AG08396 (cell line): ENCODE data around the gene PRRG4.
A peak's percentile ranks its signal among the peaks of the same experiment; 100 is the strongest.
"Not testable (repeated sequence)": the region's sequence is repeated elsewhere in the genome, so short reads cannot be mapped to it uniquely, and the experiment has no call there.

Experiments
- DNase-seq: peaks from one replicate; pipeline ENCODE4 v3.0.0; 2012; ENCODE audit warnings: low spot score, mixed read lengths

PRRG4 gene

GRCh38 chr11:32829680-32830412 is at the start of gene PRRG4:
Gene PRRG4, plus strand, starts transcription at chr11:32829927. Its CDS starts 603 bp downstream, at chr11:32830530.
- DNase-seq: peak; percentile 70

DNA sequence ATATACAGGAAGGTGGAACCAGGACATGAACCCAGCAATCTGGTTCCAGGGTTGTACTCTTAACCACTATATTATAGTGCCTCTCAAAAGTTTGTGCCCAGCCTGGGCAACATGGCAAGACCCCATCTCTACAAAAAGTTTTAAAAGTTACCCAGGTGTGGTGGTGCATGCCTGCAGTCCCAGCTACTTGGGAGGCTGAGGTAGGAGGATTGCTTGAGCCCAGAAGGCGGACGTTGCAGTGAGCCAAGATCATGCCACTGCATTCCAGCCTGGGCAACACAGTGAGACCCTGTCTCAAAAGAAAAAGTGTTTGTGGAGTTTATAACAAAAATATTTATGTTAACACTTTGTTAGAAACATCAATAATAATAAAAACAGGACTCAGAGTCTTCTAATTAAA is 48.9 kb upstream of the PRRG4 start:
- not testable (repeated sequence) for DNase-seq

DNA sequence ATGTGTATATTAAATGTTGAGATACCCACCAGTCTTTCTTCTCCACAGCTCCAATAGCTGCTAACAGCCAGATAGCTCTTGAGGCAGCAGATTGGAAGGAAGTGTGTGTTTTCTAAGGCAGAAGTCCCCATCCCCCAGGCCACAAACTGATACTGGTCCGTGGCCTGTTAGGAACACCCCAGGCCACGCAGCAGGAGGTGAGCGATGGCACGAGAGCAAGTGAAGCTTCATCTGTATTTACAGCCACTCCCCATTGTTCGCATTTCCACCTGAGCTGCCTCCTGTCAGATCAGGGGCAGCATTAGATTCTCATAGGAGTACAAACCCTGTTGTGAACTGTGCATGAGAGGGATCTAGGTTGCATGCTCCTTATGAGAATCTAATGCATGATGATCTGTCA is 48.0 kb upstream of the PRRG4 start:
- DNase-seq: no peak

- no peak for DNase-seq
Measured at GRCh38 chr11:32785262-32785661, 44.5 kb upstream of the PRRG4 start.

DNA sequence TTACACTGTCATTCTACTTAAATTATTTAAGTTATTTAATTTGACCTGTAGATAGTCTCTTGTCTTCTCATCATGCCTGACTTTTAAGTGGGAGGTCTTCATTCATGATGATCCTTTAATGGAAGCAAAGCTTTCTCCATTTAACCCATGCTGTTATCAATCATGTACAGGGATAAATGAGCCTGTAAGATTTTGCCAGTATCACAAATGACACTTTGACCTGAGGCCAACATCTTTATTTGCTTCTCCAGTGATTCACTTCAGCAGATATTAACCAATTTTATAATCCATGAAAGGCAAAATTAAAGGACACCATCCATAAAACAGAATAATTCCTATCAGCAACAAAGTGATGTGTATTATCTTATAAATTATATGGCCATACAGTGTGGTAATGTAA is 42.9 kb upstream of the PRRG4 start:
- DNase-seq: no peak

DNA sequence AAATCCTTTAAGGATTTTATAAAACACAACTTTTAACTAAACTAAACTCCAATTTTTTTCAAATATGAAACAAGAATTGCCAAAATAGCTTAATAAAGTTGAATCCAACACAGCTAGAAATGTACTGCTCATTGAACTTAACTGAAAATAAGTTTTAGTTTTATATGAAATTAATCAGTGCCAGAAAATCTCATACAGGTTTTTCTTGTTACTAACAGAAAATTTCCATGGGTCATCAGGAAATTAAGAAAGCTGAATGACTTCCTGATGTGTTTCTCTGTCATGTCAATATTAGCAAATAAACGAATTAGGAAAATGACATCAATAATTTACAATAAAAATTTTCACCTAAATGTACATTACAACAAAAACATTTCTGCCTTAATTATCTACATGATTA is 38.8 kb upstream of the PRRG4 start:
- DNase-seq: no peak

GRCh38 chr11:32792111-32792947 is 37.4 kb upstream of the PRRG4 start:
- no peak for DNase-seq

DNA sequence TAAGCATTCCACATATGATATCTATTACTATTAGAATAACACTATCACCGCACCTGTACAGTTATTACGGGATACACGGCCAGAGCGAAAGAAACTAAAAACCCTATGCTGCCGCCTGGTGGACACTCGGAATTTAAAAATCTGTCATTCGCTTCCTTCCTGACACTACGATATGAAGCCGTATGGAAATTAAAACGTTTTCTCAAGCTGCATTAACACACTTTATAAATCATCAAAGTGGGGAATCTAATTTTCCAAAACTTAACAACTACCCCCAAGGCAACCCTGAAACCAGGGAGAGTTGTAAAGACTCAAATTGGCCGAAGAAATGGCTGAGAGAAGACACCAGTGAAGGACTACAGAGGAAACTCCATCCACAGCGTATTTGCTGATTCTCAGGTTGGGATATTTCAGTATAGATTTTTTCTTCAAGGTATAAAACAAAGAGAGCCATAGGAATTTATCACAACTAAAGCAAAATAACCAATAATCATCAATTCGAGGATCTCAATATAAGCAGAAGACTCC is 36.7 kb upstream of the PRRG4 start:
- peak; percentile 30 for DNase-seq

GRCh38 chr11:32794439-32794838 is 35.3 kb upstream of the PRRG4 start, which contains the start of gene CCDC73:
Gene CCDC73, minus strand, starts transcription at chr11:32794662. Its CDS starts 34,419 bp downstream, at chr11:32760243.
- DNase-seq: no peak

- no peak for DNase-seq
Measured at GRCh38 chr11:32796425-32796824, 33.3 kb upstream of the PRRG4 start.

- DNase-seq: peak; percentile 71
Measured at GRCh38 chr11:32809313-32809712, 20.4 kb upstream of the PRRG4 start.

- no peak for DNase-seq
Measured at GRCh38 chr11:32817181-32817851, 12.4 kb upstream of the PRRG4 start.

DNA sequence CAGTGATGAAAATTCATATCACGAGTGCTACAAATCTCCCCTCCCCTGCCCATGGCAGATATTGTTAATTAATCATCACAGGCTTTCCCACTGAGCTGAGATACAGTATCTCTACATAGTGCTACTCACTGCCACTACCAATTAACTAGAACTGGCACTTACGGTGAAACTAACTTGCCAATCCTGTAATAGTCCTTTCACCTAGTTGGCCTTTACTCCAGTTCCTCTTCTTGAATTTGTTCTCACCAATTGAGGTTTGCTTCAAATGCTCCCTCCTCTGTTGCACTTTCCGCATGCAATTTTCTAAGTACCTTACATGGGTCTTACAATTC is 11.9 kb upstream of the PRRG4 start:
- no peak for DNase-seq

GRCh38 chr11:32819187-32819586 is 10.5 kb upstream of the PRRG4 start:
- no peak for DNase-seq

DNA sequence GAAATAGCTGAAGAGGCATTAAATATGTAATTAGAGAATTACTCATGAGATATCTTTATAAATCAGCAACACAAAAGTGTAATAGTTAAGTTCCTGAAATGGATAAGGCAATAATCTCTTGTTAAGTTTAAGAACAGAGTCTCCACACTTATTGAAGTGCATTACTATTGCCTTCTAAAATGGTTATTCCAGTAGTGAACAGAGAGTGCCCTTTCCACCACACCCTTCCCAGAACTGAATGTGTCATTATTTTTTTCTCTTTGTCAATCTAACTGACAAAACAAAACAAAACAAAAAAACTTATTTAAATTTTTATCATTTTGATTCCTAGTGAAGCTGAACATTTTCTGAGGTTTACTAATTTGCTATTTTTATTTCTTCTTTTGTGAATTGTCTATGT is 9.2 kb upstream of the PRRG4 start:
- no peak for DNase-seq

DNA sequence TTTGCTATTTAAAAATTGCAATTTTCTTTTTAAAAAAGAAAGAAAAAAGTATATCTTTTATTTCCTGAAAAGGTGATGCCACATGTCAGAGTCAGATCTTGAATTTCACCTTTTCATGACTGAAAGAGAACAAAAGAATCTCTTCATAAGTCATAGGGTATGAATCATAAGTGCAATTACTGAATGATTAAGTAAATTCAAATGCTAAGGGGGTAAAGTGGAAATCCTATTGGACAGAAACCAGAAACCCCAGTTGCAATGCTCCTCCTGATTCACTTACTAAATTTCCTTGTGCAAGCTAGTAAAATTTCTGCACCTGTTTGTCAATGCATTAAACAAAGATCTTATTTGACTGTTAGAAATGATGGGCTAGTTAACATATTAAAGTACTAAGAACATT is 8.2 kb upstream of the PRRG4 start:
- DNase-seq: no peak

GRCh38 chr11:32821917-32822560 is 7.7 kb upstream of the PRRG4 start:
- no peak for DNase-seq

GRCh38 chr11:32823617-32824016 is 6.1 kb upstream of the PRRG4 start:
- not testable (repeated sequence) for DNase-seq

- DNase-seq: no peak
Measured at GRCh38 chr11:32826113-32826512, 3.6 kb upstream of the PRRG4 start.

DNA sequence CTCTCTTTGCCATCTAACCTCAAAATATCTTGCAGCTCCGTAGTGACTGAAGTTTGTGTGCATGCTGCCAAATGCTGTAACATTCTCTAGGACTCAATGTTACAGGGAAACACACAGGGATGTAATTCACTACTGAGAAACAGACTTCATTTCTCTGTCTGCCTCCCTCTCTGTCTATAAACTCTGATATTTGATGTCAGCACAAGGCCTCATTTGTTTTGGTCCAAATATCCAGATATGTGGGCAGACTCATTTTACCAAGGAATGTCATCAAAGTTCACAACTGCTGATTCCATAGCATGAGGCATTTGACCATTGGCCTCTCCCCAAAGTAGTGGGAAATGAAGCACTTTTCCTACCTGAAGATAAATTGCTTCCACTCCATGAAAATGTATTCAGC is 2.5 kb upstream of the PRRG4 start:
- no peak for DNase-seq

DNA sequence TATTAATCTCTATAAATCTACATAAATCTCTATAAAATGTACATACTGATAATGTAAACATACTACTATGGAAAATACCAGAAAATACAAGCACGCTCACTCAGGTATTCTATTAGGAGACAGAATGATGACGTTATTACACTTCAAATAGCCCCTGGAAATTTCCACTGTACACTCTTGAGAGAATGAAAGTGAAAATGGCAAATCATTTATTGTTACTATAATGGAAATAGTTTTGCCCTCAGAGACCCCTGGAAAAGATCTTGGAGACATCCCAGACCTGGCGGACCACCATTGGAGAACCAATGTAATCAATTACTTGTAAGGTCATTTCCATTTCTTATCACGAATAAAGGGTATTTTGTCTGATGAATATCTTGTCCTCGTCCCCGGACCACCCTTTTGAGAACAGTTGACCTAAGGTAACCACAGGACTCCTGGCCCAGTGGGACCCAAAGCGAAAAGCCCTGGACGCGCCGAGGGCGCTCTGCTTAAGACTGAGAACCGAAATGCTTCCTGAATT is 509 bp upstream of the PRRG4 start:
- no peak for DNase-seq

- no peak for DNase-seq
Measured at GRCh38 chr11:32830413-32830738, 649 bp downstream of the PRRG4 start.
